GM12878 (cell line): Measurements from ENCODE around the gene FAM162A. TPM values are rescaled to one million over a fixed set of nuclear protein-coding genes. Genes with fewer than 3 reads are reported as not detected.

ENCODE experiments used
- ATAC-seq: fragments of 200-7000 bp; cut with Tn5 transposase; 3 replicates; pipeline ENCODE4 v1.9.1; 2020; ENCODE audit warnings: mild to moderate bottlenecking, moderate library complexity
- BruUV-seq: library from RNA; stranded (reverse); fragments of 400-500 nt; replicated peaks from 2 replicates; lab custom pipeline; 2021; lab: Mats Ljungman, UMichigan
- CTCF ChIA-PET: fragments of 300-600 bp; sonication (Branson Sonifier 250); formaldehyde crosslinking; extraction: SDS; loops from one replicate; lab custom pipeline; 2021; ENCODE audit warnings: inconsistent platforms; lab: Yijun Ruan, JAX
- POLR2A ChIA-PET: fragments of 350-600 bp; formaldehyde crosslinking; extraction: SDS; loops from one replicate; lab custom pipeline; 2021; ENCODE audit warnings: inconsistent platforms; lab: Charles Lee
- RAD21 ChIA-PET: fragments of 300-600 bp; sonication (Branson Sonifier 250); formaldehyde crosslinking; loops from one replicate; lab custom pipeline; 2023; ENCODE audit warnings: antibody characterized with exemption; ENCODE audit not compliant: unreplicated experiment; lab: Charles Lee
- SMC1A ChIA-PET: fragments of 300-600 bp; sonication (Branson Sonifier 250); formaldehyde crosslinking; loops from one replicate; lab custom pipeline; 2023; ENCODE audit not compliant: unreplicated experiment, uncharacterized antibody; lab: Charles Lee
- DNase-seq: peaks from one replicate; pipeline ENCODE4 v3.0.0-alpha.2; 2011; ENCODE audit warnings: low read depth, low spot score
- FAIRE-seq: peaks from 3 replicates; lab custom pipeline; 2011; peaks lifted over from hg19 to GRCh38; lab: Jason Lieb, UNC
- H2AFZ ChIP-seq: 2 replicates; pipeline ENCODE4 v1.6.0; 2011; ENCODE audit warnings: low read depth, low read length, control low read depth; ENCODE audit not compliant: control insufficient read depth
- H3K27ac ChIP-seq: 2 replicates; pipeline ENCODE4 v1.5.1; 2011; ENCODE audit warnings: control low read depth; ENCODE audit not compliant: control insufficient read depth, insufficient read depth
- H3K27me3 ChIP-seq, 2 experiments: replicated peaks in 1 of 2; 2 replicates each; pipeline versions ENCODE4 v1.6.0 to v1.6.1; 2011; ENCODE audit warnings: low read length in 1 of 2; ENCODE audit not compliant: control insufficient read depth in 2 of 2, insufficient read depth in 2 of 2
- H3K36me3 ChIP-seq, 2 experiments: 2 replicates each; pipeline ENCODE4 v1.5.1; 2011; ENCODE audit warnings: low read length in 1 of 2; ENCODE audit not compliant: control insufficient read depth in 2 of 2, insufficient read depth in 2 of 2
- H3K4me1 ChIP-seq: 2 replicates; pipeline ENCODE4 v1.6.1; 2011; ENCODE audit warnings: mild to moderate bottlenecking, low read length, moderate library complexity, mixed read lengths; ENCODE audit not compliant: control insufficient read depth, insufficient read depth
- H3K4me2 ChIP-seq: 2 replicates; pipeline ENCODE4 v1.6.0; 2011; ENCODE audit warnings: control low read depth; ENCODE audit not compliant: control insufficient read depth, insufficient read depth
- H3K4me3 ChIP-seq: fragments of 200-600 bp; sonication (generic); 2 replicates; pipeline ENCODE4 v1.5.1; 2016
- H3K79me2 ChIP-seq: 2 replicates; pipeline ENCODE4 v1.6.0; 2011; ENCODE audit warnings: low read length; ENCODE audit not compliant: control insufficient read depth, insufficient read depth
- H3K9ac ChIP-seq: 2 replicates; pipeline ENCODE4 v1.8.0; 2011; ENCODE audit warnings: low read length, control low read depth, mixed read lengths; ENCODE audit not compliant: control insufficient read depth, insufficient read depth
- H3K9me3 ChIP-seq: replicated peaks from 3 replicates; pipeline ENCODE4 v1.5.1; 2011; ENCODE audit warnings: mild to moderate bottlenecking, low read length; ENCODE audit not compliant: control insufficient read depth, insufficient read depth
- H4K20me1 ChIP-seq: 2 replicates; pipeline ENCODE4 v1.6.0; 2011; ENCODE audit not compliant: control insufficient read depth, insufficient read depth
- ATF3 ChIP-seq: IDR thresholded peaks from 2 replicates; pipeline ENCODE4 v1.6.1; 2011; ENCODE audit warnings: low read depth, mild to moderate bottlenecking, low read length, moderate library complexity, borderline replicate concordance; ENCODE audit errors: extremely low read depth
- CHD4 ChIP-seq: fragments of 200-600 bp; sonication (generic); IDR thresholded peaks from 2 replicates; pipeline ENCODE4 v1.6.1; 2016; ENCODE audit warnings: mild to moderate bottlenecking
- CTCF ChIP-seq, 3 experiments: IDR thresholded peaks in 2 of 3; conservative IDR thresholded peaks in 1 of 3; 2 replicates each; pipeline ENCODE4 v1.5.1; 2011; ENCODE audit warnings: low read depth in 3 of 3, low read length in 3 of 3, mild to moderate bottlenecking in 3 of 3, control low read depth in 2 of 3, moderate library complexity in 2 of 3, inconsistent platforms in 1 of 3, mixed read lengths in 1 of 3; ENCODE audit not compliant: control insufficient read depth in 2 of 3, insufficient read depth in 1 of 3; ENCODE audit errors: extremely low read depth in 1 of 3
- FOXK2 ChIP-seq: fragments of 450-650 bp; IDR thresholded peaks from 2 replicates; pipeline ENCODE4 v1.6.1; 2017; ENCODE audit warnings: mild to moderate bottlenecking, moderate library complexity
- IKZF1 ChIP-seq: fragments of 450-650 bp; conservative IDR thresholded peaks from 2 replicates; pipeline ENCODE4 v1.6.1; 2017; ENCODE audit warnings: antibody characterized with exemption, mild to moderate bottlenecking
- IKZF2 ChIP-seq, 2 experiments: fragments of 450-650 bp; IDR thresholded peaks; 2 replicates each; pipeline ENCODE4 v1.6.1; 2017; ENCODE audit warnings: mild to moderate bottlenecking in 2 of 2, moderate library complexity in 2 of 2
- PAX8 ChIP-seq: fragments of 450-650 bp; IDR thresholded peaks from 2 replicates; pipeline ENCODE4 v1.6.1; 2017; ENCODE audit warnings: mild to moderate bottlenecking, moderate library complexity
- RAD21 ChIP-seq: IDR thresholded peaks from 2 replicates; pipeline ENCODE4 v1.6.1; 2011; ENCODE audit warnings: mild to moderate bottlenecking, low read depth, low read length, moderate library complexity; ENCODE audit not compliant: insufficient read depth
- RB1 ChIP-seq: fragments of 450-650 bp; formaldehyde crosslinking; IDR thresholded peaks from 2 replicates; pipeline ENCODE4 v1.6.1; 2017; ENCODE audit warnings: mild to moderate bottlenecking, borderline replicate concordance
- RBBP5 ChIP-seq: fragments of 200-600 bp; sonication (generic); conservative IDR thresholded peaks from 2 replicates; pipeline ENCODE4 v1.6.1; 2016
- SIX5 ChIP-seq: IDR thresholded peaks from 2 replicates; pipeline ENCODE4 v1.6.1; 2011; ENCODE audit warnings: mild to moderate bottlenecking, low read depth, low read length, moderate library complexity; ENCODE audit not compliant: severe bottlenecking
- SMARCA5 ChIP-seq: fragments of 450-650 bp; IDR thresholded peaks from 2 replicates; pipeline ENCODE4 v1.6.1; 2017; ENCODE audit warnings: mild to moderate bottlenecking
- SMC3 ChIP-seq: IDR thresholded peaks from 2 replicates; pipeline ENCODE4 v1.6.1; 2011; ENCODE audit warnings: low read length, improper control_type of control experiment, borderline replicate concordance
- STAT3 ChIP-seq: IDR thresholded peaks from 2 replicates; pipeline ENCODE4 v1.6.1; 2011; ENCODE audit warnings: low read depth, low read length, improper control_type of control experiment
- TCF12 ChIP-seq: IDR thresholded peaks from 2 replicates; pipeline ENCODE4 v1.6.1; 2011; ENCODE audit warnings: low read depth, mild to moderate bottlenecking, low read length
- ZNF24 ChIP-seq: fragments of 450-650 bp; IDR thresholded peaks from 2 replicates; pipeline ENCODE4 v1.6.1; 2017; ENCODE audit warnings: antibody characterized with exemption, mild to moderate bottlenecking
- WGBS: methylation state at CpG from one replicate; pipeline ENCODE4 v1.1.6; 2016; ENCODE audit warnings: low lambda C conversion rate; ENCODE audit not compliant: insufficient replicate concordance, insufficient coverage; ENCODE audit errors: missing lambda C conversion rate; 5-methylcytosine and 5-hydroxymethylcytosine counted together
- in situ Hi-C: fragments of 300-500 bp; cut with MboI; formaldehyde crosslinking; loops from 9 replicates; pipeline ENCODE4 v1.14.3; 2018; ENCODE audit warnings: mixed read lengths
- intact Hi-C: fragments of 100-400 bp; cut with micrococcal nuclease; formaldehyde crosslinking; loops from one replicate; pipeline ENCODE4 v1.14.2; 2022; ENCODE audit not compliant: unreplicated experiment
- polyA plus RNA-seq, 11 experiments: library from polyadenylated mRNA; depleted of rRNA in 4 of 11; unstranded in 6 of 11; stranded (reverse) in 5 of 11; fragments of >200 nt; fragmentation: Nextera tagmentation in 4 of 11; fragmentation: Illumina TruSeq in 1 of 11; extraction: Ambion mirVana in 4 of 11; extraction: Trizol in 1 of 11; gene quantifications; 1 replicate in 1 of 11; 2 replicates in 10 of 11; pipeline versions ENCODE4 v1.2.1 to v1.2.3, GENCODE V29; 2011 to 2016; ENCODE audit warnings: inconsistent platforms in 2 of 11, missing spikeins in 2 of 11, low read depth in 1 of 11
- total RNA-seq, 4 experiments: library from RNA; depleted of rRNA in 3 of 4; stranded (reverse); fragments of >200 nt in 3 of 4; fragmentation: Illumina TruSeq in 1 of 4; extraction: Trizol in 1 of 4; gene quantifications; 2 replicates each; pipeline versions ENCODE4 v1.2.1 to v1.2.3, GENCODE V29; 2013 to 2021

The FAM162A gene
- total and polyA plus RNA-seq, 10 of the 15 experiments (the other 5 are each of a cell fraction or from before 2014, with no cell fraction given), result 59.2 to 346 (median 149) TPM

GRCh38 chr3:122392868-122393844 is 9.2 kb downstream of the FAM162A start:
- WGBS, result 0% methylated on average over 2 of the region's 2 CpGs
- DNase-seq, result no peak
- intact Hi-C loops (loop anchor here (1.0 to 10.0 kb wide), 3 partner anchors 142 to 632 kb away; partner anchors contain the start of gene SEMA5B), in situ Hi-C loops (no loop called here)
- Histone ChIP-seq H3K4me3 (no peak overlapping the region), H3K36me3 (peaks cover 2 to 6% of the 10 kb centered on the region in 2 experiments; a peak in 2 of 4 replicates), H3K9me3 (no peaks in the 10 kb centered on the region), H3K27me3 (no peaks in the 10 kb centered on the region), H4K20me1 (no peaks in the 10 kb centered on the region), H3K4me2 (no peak overlapping the region), H3K79me2 (peaks cover 27% of the 10 kb centered on the region), H3K4me1 (no peaks in the 10 kb centered on the region; the same call in 1 of the 2 replicates), H3K9ac (no peak overlapping the region), H3K27ac (no peak overlapping the region), H2AFZ (no peak overlapping the region)
- ChIA-PET CTCF (interaction anchor here (0.6 to 6.3 kb wide), 54 partner anchors 9 to 650 kb away, joined by 3 to 72 read pairs (median 4); partner anchors contain the start of genes FAM162A, KPNA1, MIX23 and PARP14), RAD21 (interaction anchor here (0.6 to 3.2 kb wide), 20 partner anchors 9 to 322 kb away, joined by 3 to 22 read pairs (median 4); partner anchors contain the start of genes FAM162A and WDR5B), POLR2A (interaction anchor here (1.0 to 1.7 kb wide), 5 partner anchors 9 to 287 kb away, joined by 3 to 11 read pairs (median 4); partner anchors contain the start of genes FAM162A, MIX23, PARP14 and WDR5B), SMC1A (interaction anchor here (0.6 to 6.7 kb wide), 31 partner anchors 9 to 1165 kb away, joined by 3 to 70 read pairs (median 4); partner anchors contain the start of genes FAM162A and WDR5B)
- TF ChIP-seq STAT3, result no peak
- TF ChIP-seq PAX8, result no peak
- peak; percentile 52 to 77 (median 75); a peak in 5 of 6 replicates for TF ChIP-seq CTCF (IDR thresholded peaks at IDR 0.05 in 2 of 3, conservative IDR thresholded peaks at IDR 0.05 in 1 of 3; ENCODE audit: control insufficient read depth in 2 of 3, extremely low read depth in 1 of 3, insufficient read depth in 1 of 3, low read depth in 3 of 3, low read length in 3 of 3)
- TF ChIP-seq SMC3, result peak; percentile 43; the same call in 1 of the 2 replicates
- no peak for TF ChIP-seq CHD4
- no peak for TF ChIP-seq TCF12
- no peak for TF ChIP-seq RBBP5
- peak; percentile 88 for TF ChIP-seq RAD21
- no peak for TF ChIP-seq ATF3
- no peak for TF ChIP-seq FOXK2
- TF ChIP-seq SMARCA5, result 0 out of 2 replicates have a peak, but pooled peaks have one; percentile 73
- no peak for TF ChIP-seq SIX5
- TF ChIP-seq IKZF2 (IDR thresholded peaks at IDR 0.05), result peak; percentile 34 to 65; a peak in 2 of 4 replicates
- 0 out of 2 replicates have a peak, but pooled peaks have one; percentile 27 for TF ChIP-seq RB1
- 0 out of 2 replicates have a peak, but pooled peaks have one; percentile 35 for TF ChIP-seq ZNF24
- 0 out of 2 replicates have a peak, but pooled peaks have one; percentile 30 for TF ChIP-seq IKZF1
- no TSS peak for BruUV-seq
- ATAC-seq, result peak; percentile 59
- FAIRE-seq, result peak; percentile 82
